H1 (cell line): ENCODE data around the gene TOP3B. TPM values are rescaled to one million over a fixed set of nuclear protein-coding genes. Genes with fewer than 3 reads are reported as not detected.

ENCODE experiments used
- CTCF ChIA-PET: fragments of 300-600 bp; sonication (Branson Sonifier 250); formaldehyde crosslinking; loops from one replicate; lab custom pipeline; 2021; ENCODE audit not compliant: partially characterized antibody; lab: Charles Lee
- POLR2A ChIA-PET: fragments of 300-600 bp; sonication (Branson Sonifier 250); formaldehyde crosslinking; loops from one replicate; lab custom pipeline; 2021; ENCODE audit warnings: inconsistent platforms; ENCODE audit not compliant: partially characterized antibody; lab: Charles Lee
- DNase-seq, 2 experiments: peaks; one replicate each; pipeline versions ENCODE4 v3.0.0 to v3.0.0-alpha.2; 2010 to 2022; ENCODE audit warnings: low spot score in 2 of 2, low read depth in 1 of 2, mixed read lengths in 1 of 2
- FAIRE-seq: peaks from 2 replicates; lab custom pipeline; 2011; peaks lifted over from hg19 to GRCh38; lab: Jason Lieb, UNC
- H2AFZ ChIP-seq: 2 replicates; pipeline ENCODE4 v1.8.1; 2012; ENCODE audit warnings: low read length, inconsistent platforms
- H2AK5ac ChIP-seq: 2 replicates; pipeline ENCODE4 v1.6.1; 2013; ENCODE audit warnings: low read depth, low read length
- H2BK120ac ChIP-seq: replicated peaks from 2 replicates; pipeline ENCODE3; 2013; ENCODE audit warnings: low read depth, low read length, inconsistent platforms
- H2BK12ac ChIP-seq: 2 replicates; pipeline ENCODE4 v1.6.1; 2013; ENCODE audit warnings: low read depth, low read length
- H2BK15ac ChIP-seq: 2 replicates; pipeline ENCODE4 v1.6.1; 2013; ENCODE audit warnings: low read length
- H2BK20ac ChIP-seq: 2 replicates; pipeline ENCODE4 v1.6.1; 2013; ENCODE audit warnings: low read length
- H2BK5ac ChIP-seq: 2 replicates; pipeline ENCODE4 v1.6.1; 2013; ENCODE audit warnings: low read depth, low read length
- H3K14ac ChIP-seq: 2 replicates; pipeline ENCODE4 v1.6.1; 2013; ENCODE audit warnings: inconsistent platforms; ENCODE audit not compliant: insufficient read length
- H3K18ac ChIP-seq: 2 replicates; pipeline ENCODE4 v1.6.1; 2013; ENCODE audit warnings: low read length; ENCODE audit errors: extremely low read depth
- H3K23ac ChIP-seq: 2 replicates; pipeline ENCODE4 v1.6.1; 2013; ENCODE audit warnings: inconsistent platforms; ENCODE audit not compliant: insufficient read length
- H3K23me2 ChIP-seq: 2 replicates; pipeline ENCODE4 v1.6.1; 2013; ENCODE audit warnings: low read depth, low read length
- H3K27ac ChIP-seq: 2 replicates; pipeline ENCODE4 v1.6.1; 2011; ENCODE audit warnings: low read depth, low read length, inconsistent platforms
- H3K27me3 ChIP-seq, 4 experiments: replicated peaks in 1 of 4; 1 replicate in 1 of 4; 2 replicates in 3 of 4; pipeline versions ENCODE4 v1.6.1 to v1.8.1; 2011 to 2013; ENCODE audit warnings: low read length in 3 of 4, mild to moderate bottlenecking in 3 of 4, inconsistent platforms in 2 of 4, mixed read lengths in 2 of 4, moderate library complexity in 1 of 4; ENCODE audit not compliant: control insufficient read depth in 3 of 4, insufficient read depth in 3 of 4; ENCODE audit errors: extremely low read depth in 1 of 4
- H3K36me3 ChIP-seq, 4 experiments: 2 replicates each; pipeline versions ENCODE4 v1.6.1 to v1.8.1; 2011 to 2013; ENCODE audit warnings: mild to moderate bottlenecking in 4 of 4, low read length in 3 of 4, moderate library complexity in 2 of 4, control low read depth in 1 of 4, inconsistent platforms in 1 of 4; ENCODE audit not compliant: insufficient read depth in 4 of 4, control insufficient read depth in 2 of 4
- H3K4ac ChIP-seq: replicated peaks from 2 replicates; pipeline ENCODE3; 2013; ENCODE audit warnings: low read length, low read depth, mixed read lengths, inconsistent platforms; ENCODE audit not compliant: insufficient read length
- H3K4me1 ChIP-seq, 4 experiments: replicated peaks in 1 of 4; 1 replicate in 1 of 4; 2 replicates in 3 of 4; pipeline versions ENCODE4 v1.6.1 to v1.8.1; 2011 to 2013; ENCODE audit warnings: low read length in 3 of 4, inconsistent platforms in 2 of 4, mixed read lengths in 1 of 4; ENCODE audit not compliant: insufficient read depth in 4 of 4, control insufficient read depth in 3 of 4
- H3K4me2 ChIP-seq, 2 experiments: 2 replicates each; pipeline versions ENCODE4 v1.6.1 to v1.8.1; 2011 to 2013; ENCODE audit warnings: low read depth in 2 of 2, low read length in 2 of 2, control low read depth in 1 of 2, inconsistent platforms in 1 of 2, mild to moderate bottlenecking in 1 of 2; ENCODE audit not compliant: insufficient read depth in 1 of 2
- H3K4me3 ChIP-seq, 4 experiments: fragments of 200-600, 300-600 bp in 1 of 4; sonication (generic), shearing (Covaris generic), sonication (Bioruptor Twin) in 1 of 4; 2 replicates each; pipeline versions ENCODE4 v1.5.1 to v1.8.1; 2011 to 2016; ENCODE audit warnings: low read length in 4 of 4, low read depth in 3 of 4, control low read depth in 2 of 4, inconsistent platforms in 2 of 4, mild to moderate bottlenecking in 2 of 4, mixed read lengths in 1 of 4, moderate library complexity in 1 of 4; ENCODE audit not compliant: insufficient read depth in 2 of 4; ENCODE audit errors: extremely low read depth in 1 of 4
- H3K56ac ChIP-seq: replicated peaks from 2 replicates; pipeline ENCODE3; 2013; ENCODE audit warnings: low read depth, mild to moderate bottlenecking, mixed read lengths, low read length, inconsistent platforms; ENCODE audit not compliant: insufficient read length
- H3K79me1 ChIP-seq: 2 replicates; pipeline ENCODE4 v1.6.1; 2013; ENCODE audit warnings: low read depth, low read length, control low read depth
- H3K79me2 ChIP-seq, 2 experiments: 2 replicates each; pipeline versions ENCODE4 v1.6.1 to v1.8.1; 2012 to 2013; ENCODE audit warnings: low read length in 2 of 2, mild to moderate bottlenecking in 2 of 2, inconsistent platforms in 1 of 2; ENCODE audit not compliant: insufficient read depth in 2 of 2, control insufficient read depth in 1 of 2
- H3K9ac ChIP-seq, 4 experiments: replicated peaks in 1 of 4; 1 replicate in 1 of 4; 2 replicates in 3 of 4; pipeline versions ENCODE4 v1.6.1 to v1.8.1; 2011 to 2013; ENCODE audit warnings: low read depth in 3 of 4, low read length in 3 of 4, control low read depth in 2 of 4, mild to moderate bottlenecking in 2 of 4, moderate library complexity in 2 of 4, inconsistent platforms in 1 of 4; ENCODE audit errors: extremely low read depth in 1 of 4
- H3K9me3 ChIP-seq, 2 experiments: 2 replicates each; pipeline versions ENCODE4 v1.6.1 to v1.8.1; 2012 to 2013; ENCODE audit warnings: mild to moderate bottlenecking in 2 of 2, moderate library complexity in 2 of 2, control low read depth in 1 of 2, inconsistent platforms in 1 of 2, low read depth in 1 of 2, low read length in 1 of 2, mixed read lengths in 1 of 2; ENCODE audit not compliant: insufficient read depth in 2 of 2
- H4K20me1 ChIP-seq, 2 experiments: replicated peaks in 1 of 2; 2 replicates each; pipeline versions ENCODE3 to v1.8.1; 2011 to 2013; ENCODE audit warnings: inconsistent platforms in 2 of 2, low read length in 2 of 2, mild to moderate bottlenecking in 1 of 2; ENCODE audit not compliant: insufficient read depth in 2 of 2, control insufficient read depth in 1 of 2
- H4K5ac ChIP-seq: 2 replicates; pipeline ENCODE4 v1.6.1; 2013; ENCODE audit warnings: low read length, low read depth, mixed read lengths, inconsistent platforms; ENCODE audit not compliant: insufficient read length
- H4K8ac ChIP-seq: 2 replicates; pipeline ENCODE4 v1.8.0; 2013; ENCODE audit warnings: mild to moderate bottlenecking, moderate library complexity, low read length, inconsistent platforms; ENCODE audit not compliant: insufficient read depth; ENCODE audit errors: extremely low read depth
- H4K91ac ChIP-seq: replicated peaks from 2 replicates; pipeline ENCODE3; 2013; ENCODE audit warnings: low read length, mixed read lengths, inconsistent platforms; ENCODE audit not compliant: insufficient read length
- ASH2L ChIP-seq: fragments of 200-600, 300-600 bp; sonication (generic); IDR thresholded peaks from one replicate; pipeline ENCODE4 v1.7.1; 2017; ENCODE audit warnings: low read length
- CHD2 ChIP-seq: IDR thresholded peaks from 2 replicates; pipeline ENCODE4 v1.6.1; 2012; ENCODE audit warnings: low read length, improper control_type of control experiment
- HDAC6 ChIP-seq: IDR thresholded peaks from one replicate; pipeline ENCODE4 v1.7.1; 2012; ENCODE audit warnings: low read depth, mild to moderate bottlenecking, inconsistent platforms, low read length, moderate library complexity
- KDM4A ChIP-seq: IDR thresholded peaks from one replicate; pipeline ENCODE4 v1.7.1; 2012; ENCODE audit warnings: low read depth, mild to moderate bottlenecking, moderate library complexity, low read length, inconsistent platforms; ENCODE audit not compliant: severe bottlenecking
- MAFK ChIP-seq: IDR thresholded peaks from 2 replicates; pipeline ENCODE4 v1.6.1; 2012; ENCODE audit warnings: low read depth, mild to moderate bottlenecking, improper control_type of control experiment, low read length
- NANOG ChIP-seq: IDR thresholded peaks from 2 replicates; pipeline ENCODE4 v1.6.1; 2011; ENCODE audit warnings: low read length, low read depth, mild to moderate bottlenecking, inconsistent platforms; ENCODE audit not compliant: insufficient read depth, poor library complexity, severe bottlenecking
- NRF1 ChIP-seq: IDR thresholded peaks from 2 replicates; pipeline ENCODE4 v1.6.1; 2011; ENCODE audit warnings: mild to moderate bottlenecking, low read depth, low read length, improper control_type of control experiment
- POLR2A ChIP-seq, 2 experiments: IDR thresholded peaks; 1 replicate in 1 of 2; 2 replicates in 1 of 2; pipeline ENCODE4 v1.6.1; 2011; ENCODE audit warnings: low read depth in 2 of 2, low read length in 2 of 2, mild to moderate bottlenecking in 2 of 2; ENCODE audit errors: control extremely low read depth in 1 of 2
- RAD21 ChIP-seq, 2 experiments: IDR thresholded peaks in 1 of 2; conservative IDR thresholded peaks in 1 of 2; 2 replicates each; pipeline ENCODE4 v1.6.1; 2011; ENCODE audit warnings: low read depth in 2 of 2, low read length in 2 of 2, improper control_type of control experiment in 1 of 2, inconsistent platforms in 1 of 2, mild to moderate bottlenecking in 1 of 2, moderate library complexity in 1 of 2
- RBBP5 ChIP-seq: IDR thresholded peaks from 2 replicates; pipeline ENCODE4 v1.7.1; 2012; ENCODE audit warnings: low read depth, mild to moderate bottlenecking, inconsistent platforms, low read length, moderate library complexity, borderline replicate concordance
- RXRA ChIP-seq: IDR thresholded peaks from 2 replicates; pipeline ENCODE4 v1.6.1; 2011; ENCODE audit warnings: low read depth, mild to moderate bottlenecking, low read length, moderate library complexity; ENCODE audit not compliant: insufficient read depth
- SAP30 ChIP-seq: fragments of 300-600 bp; sonication (generic); IDR thresholded peaks from 2 replicates; pipeline ENCODE4 v1.7.1; 2012; ENCODE audit warnings: low read length, moderate library complexity, mild to moderate bottlenecking, inconsistent platforms; ENCODE audit not compliant: insufficient read depth, insufficient replicate concordance
- SIX5 ChIP-seq: IDR thresholded peaks from 2 replicates; pipeline ENCODE4 v1.6.1; 2011; ENCODE audit warnings: mild to moderate bottlenecking, low read depth, low read length
- SRF ChIP-seq: IDR thresholded peaks from 2 replicates; pipeline ENCODE4 v1.6.1; 2011; ENCODE audit warnings: mild to moderate bottlenecking, low read depth, low read length, moderate library complexity
- TCF12 ChIP-seq: IDR thresholded peaks from 2 replicates; pipeline ENCODE4 v1.6.1; 2011; ENCODE audit warnings: low read depth, mild to moderate bottlenecking, low read length
- TEAD4 ChIP-seq: IDR thresholded peaks from 2 replicates; pipeline ENCODE4 v1.6.1; 2012; ENCODE audit warnings: low read depth, low read length, inconsistent platforms, mixed read lengths
- WGBS, 2 experiments: shearing (Covaris generic) in 1 of 2; methylation state at CpG; one replicate each; pipeline versions ENCODE4 v1.1.6 to v1.1.7; 2013 to 2015; ENCODE audit warnings: low lambda C conversion rate in 2 of 2, mixed read lengths in 2 of 2, inconsistent platforms in 1 of 2, low coverage in 1 of 2, missing lambda C conversion rate in 1 of 2; ENCODE audit not compliant: insufficient replicate concordance in 2 of 2, insufficient coverage in 1 of 2, insufficient read length in 1 of 2; ENCODE audit errors: extremely low coverage in 1 of 2, missing lambda C conversion rate in 1 of 2; 5-methylcytosine and 5-hydroxymethylcytosine counted together
- polyA plus RNA-seq, 7 experiments: library from polyadenylated mRNA; depleted of rRNA in 3 of 7; stranded (reverse) in 5 of 7; unstranded in 2 of 7; fragments of >200 nt in 5 of 7; fragments of 200-250 nt in 2 of 7; gene quantifications; 1 replicate in 5 of 7; 2 replicates in 1 of 7; 4 replicates in 1 of 7; pipeline versions ENCODE4 v1.2.1 to v1.2.3, GENCODE V29; 2011 to 2013; ENCODE audit warnings: missing spikeins in 2 of 7, mixed read lengths in 2 of 7
- total RNA-seq: library from RNA; stranded (reverse); fragmentation: NEBNext Ultra II Directional; extraction: Animal tissue kit (Norgen Biotek cat#: 25700); gene quantifications from 2 replicates; pipeline ENCODE4 v1.2.1, GENCODE V29; 2021

Gene TOP3B
- total and polyA plus RNA-seq, 2 of the 8 experiments (the other 6 are each of a cell fraction or from before 2014, with no cell fraction given) = 30.4 to 52.8 TPM

- no peaks in the 10 kb centered on the region for H3K79me1 ChIP-seq
- no peak overlapping the region for H2BK12ac ChIP-seq
- no peak overlapping the region for H2BK120ac ChIP-seq
- no peak overlapping the region for H3K9ac ChIP-seq
- no peaks in the 10 kb centered on the region for H3K9me3 ChIP-seq
- no peak overlapping the region for H4K5ac ChIP-seq
- H2BK15ac ChIP-seq = no peak overlapping the region
- H4K91ac ChIP-seq = peak overlapping the region; percentile 30
- H2AK5ac ChIP-seq = no peak overlapping the region
- no peaks in the 10 kb centered on the region for H3K79me2 ChIP-seq
- no peak overlapping the region for H3K27ac ChIP-seq
- FAIRE-seq (no peak), DNase-seq (no peak)
- H3K14ac ChIP-seq = no peak overlapping the region
- H2BK20ac ChIP-seq = no peak overlapping the region
- POLR2A ChIA-PET = interaction anchor here (1.5 kb wide), 1 partner anchor 9 kb away, joined by 8 read pairs; the partner anchor contains the start of gene TOP3B
- no peaks in the 10 kb centered on the region for H3K4me1 ChIP-seq
- H2AFZ ChIP-seq = no peak overlapping the region
- CTCF ChIA-PET = interaction anchor here (1.0 to 7.8 kb wide), 4 partner anchors 8 to 108 kb away, joined by 3 to 36 read pairs (median 3); no protein-coding TSS in a partner anchor
- H4K8ac ChIP-seq = no peak overlapping the region
- no peak overlapping the region for H3K56ac ChIP-seq
- 90% methylated on average over 6 of the region's 6 CpGs; no CpG with 5 or more reads in 1 of the 2 experiments for WGBS, 2 experiments
- peaks cover 62 to 97% (median 93%) of the 10 kb centered on the region in 4 experiments for H3K27me3 ChIP-seq
- H3K4ac ChIP-seq = no peak overlapping the region
- no peak overlapping the region for H3K18ac ChIP-seq
- no peak overlapping the region for H3K23ac ChIP-seq
- no peaks in the 10 kb centered on the region for H3K36me3 ChIP-seq
- H2BK5ac ChIP-seq = no peak overlapping the region
- H3K4me3 ChIP-seq = no peak overlapping the region
- H3K4me2 ChIP-seq = no peak overlapping the region
- no peaks in the 10 kb centered on the region for H3K23me2 ChIP-seq
- H4K20me1 ChIP-seq = peaks cover 1 to 3% of the 10 kb centered on the region in 2 experiments
- TF ChIP-seq KDM4A = no peak
- TF ChIP-seq RAD21 (IDR thresholded peaks at IDR 0.05 in 1 of 2, conservative IDR thresholded peaks at IDR 0.05 in 1 of 2; ENCODE audit: low read depth in 2 of 2, low read length in 2 of 2) = no peak
- TF ChIP-seq HDAC6 = no peak
- TF ChIP-seq NANOG = no peak
- TF ChIP-seq CHD2 = no peak
- no peak for TF ChIP-seq TEAD4
- TF ChIP-seq SIX5 = no peak
- TF ChIP-seq NRF1 = no peak
- TF ChIP-seq MAFK = no peak
- TF ChIP-seq POLR2A (IDR thresholded peaks at IDR 0.05; ENCODE audit: control extremely low read depth in 1 of 2, low read depth in 2 of 2, low read length in 2 of 2) = no peak
- TF ChIP-seq SAP30 = no peak
- no peak for TF ChIP-seq RXRA
- TF ChIP-seq ASH2L = no peak
- TF ChIP-seq RBBP5 = no peak
- no peak for TF ChIP-seq TCF12
- no peak for TF ChIP-seq SRF
Measured at GRCh38 chr22:21991304-21991596, 8.7 kb upstream of the TOP3B start.
